RWPE1 (cell line): ENCODE results near the gene NEK9.

ENCODE experiments used
- CTCF ChIA-PET: fragments of 350-600 bp; sonication (Branson Sonifier 250); formaldehyde crosslinking; extraction: SDS; loops from one replicate; lab custom pipeline; 2021; lab: Yijun Ruan, JAX
- POLR2A ChIA-PET: fragments of 400-600 bp; formaldehyde crosslinking; extraction: SDS; loops from one replicate; lab custom pipeline; 2020; ENCODE audit warnings: antibody characterized with exemption; ENCODE audit not compliant: low non-redundant PET; lab: Yijun Ruan, JAX
- DNase-seq: peaks from one replicate; pipeline ENCODE4 v3.0.0; 2012; ENCODE audit warnings: low spot score
- H3K27ac ChIP-seq: fragments of 450-650 bp; 2 replicates; pipeline ENCODE4 v1.5.1; 2017
- CTCF ChIP-seq: fragments of 450-650 bp; conservative IDR thresholded peaks from 2 replicates; pipeline ENCODE4 v1.5.1; 2017; ENCODE audit warnings: low read depth, mild to moderate bottlenecking

The NEK9 gene

DNA sequence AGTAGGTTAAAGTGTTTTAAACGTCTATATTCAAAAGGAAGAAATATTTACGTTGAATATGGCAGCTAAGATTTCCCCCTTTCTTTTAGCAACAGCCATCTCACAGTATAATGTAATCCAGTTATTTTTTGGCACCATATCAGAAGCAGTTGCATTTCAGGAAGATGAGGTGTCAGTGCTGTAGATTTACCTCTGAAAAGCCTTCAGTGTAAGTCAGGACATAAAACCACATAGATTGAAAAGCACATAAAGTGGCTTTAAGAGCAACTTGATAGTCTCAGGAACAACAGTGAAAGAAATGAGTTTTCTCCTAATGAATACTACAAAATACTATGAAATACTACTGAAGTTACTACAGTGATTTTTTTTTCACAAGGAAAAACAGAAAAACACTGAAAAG, 82.5 kb downstream of the NEK9 start:
- ChIA-PET CTCF (interaction anchor here (0.6 kb wide), 2 partner anchors 340 to 836 kb away, joined by 3 to 4 read pairs; no protein-coding TSS in a partner anchor), POLR2A (no interaction called here)
- DNase-seq: peak; percentile 49
- no peak for TF ChIP-seq CTCF
- no peak overlapping the region for H3K27ac ChIP-seq

- POLR2A ChIA-PET: no interaction called here
- no peak overlapping the region for H3K27ac ChIP-seq
- no peak for TF ChIP-seq CTCF
- CTCF ChIA-PET: interaction anchor here (0.7 kb wide), 1 partner anchor 134 kb away, joined by 3 read pairs; no protein-coding TSS in a partner anchor
- DNase-seq: no peak
Observed at GRCh38 chr14:75042035-75042434, 84.8 kb downstream of the NEK9 start.

DNA sequence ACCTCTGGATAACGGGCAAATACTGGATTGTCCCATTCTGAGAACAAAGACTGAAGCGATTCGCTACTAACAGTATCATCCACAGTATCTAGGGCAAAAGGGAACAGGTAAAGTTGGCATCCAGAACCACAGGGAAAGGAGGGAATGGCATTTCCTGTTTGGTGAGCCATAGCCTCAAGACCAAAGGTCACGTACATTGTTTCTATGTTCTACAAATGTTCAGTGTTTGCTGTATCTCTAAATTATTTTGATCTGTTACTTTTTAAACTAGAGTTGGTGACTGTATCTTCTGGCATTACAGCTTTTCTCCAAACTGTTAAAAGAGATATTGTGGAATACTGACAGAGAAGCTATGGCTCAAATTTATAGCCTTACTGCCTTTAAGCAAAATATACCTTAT, 85.2 kb downstream of the NEK9 start:
- CTCF ChIA-PET: interaction anchor here (0.7 kb wide), 1 partner anchor 134 kb away, joined by 3 read pairs; no protein-coding TSS in a partner anchor
- TF ChIP-seq CTCF: no peak

GRCh38 chr14:75040959-75041358, 85.9 kb downstream of the NEK9 start:
- no peak for DNase-seq
- 0 out of 2 replicates have a peak overlapping the region, but pooled peaks have one; percentile 22 for H3K27ac ChIP-seq
- no peak for TF ChIP-seq CTCF
- ChIA-PET CTCF (interaction anchor here (0.6 kb wide), 1 partner anchor 52 kb away, joined by 3 read pairs; no protein-coding TSS in a partner anchor), POLR2A (no interaction called here)

More for the DNA sequence above, 85.2 kb downstream of the NEK9 start:
- DNase-seq: peak; percentile 27
- POLR2A ChIA-PET: no interaction called here
- H3K27ac ChIP-seq: no peak overlapping the region

DNA sequence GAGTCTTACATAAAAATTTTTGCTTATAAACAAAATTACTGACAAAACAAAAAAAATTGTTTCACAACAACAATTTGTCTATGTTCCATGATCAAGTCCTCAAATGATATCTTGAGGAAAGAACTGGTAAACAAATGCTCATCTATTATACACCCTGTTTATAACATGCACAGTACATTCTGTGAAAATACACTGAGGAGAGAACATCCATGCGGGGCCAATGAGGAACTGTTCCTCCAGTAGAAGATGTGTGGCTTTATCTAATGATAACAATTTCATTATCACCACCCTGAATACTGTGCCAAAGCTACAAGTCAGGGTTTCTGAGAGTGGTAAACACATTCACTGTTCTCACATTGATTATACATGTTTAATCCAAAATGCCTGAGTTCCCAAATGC, 86.3 kb downstream of the NEK9 start:
- TF ChIP-seq CTCF: no peak
- H3K27ac ChIP-seq: no peak overlapping the region
- CTCF ChIA-PET: interaction anchor here (0.6 kb wide), 1 partner anchor 51 kb away, joined by 3 read pairs; no protein-coding TSS in a partner anchor
- no peak for DNase-seq
- POLR2A ChIA-PET: no interaction called here

DNA sequence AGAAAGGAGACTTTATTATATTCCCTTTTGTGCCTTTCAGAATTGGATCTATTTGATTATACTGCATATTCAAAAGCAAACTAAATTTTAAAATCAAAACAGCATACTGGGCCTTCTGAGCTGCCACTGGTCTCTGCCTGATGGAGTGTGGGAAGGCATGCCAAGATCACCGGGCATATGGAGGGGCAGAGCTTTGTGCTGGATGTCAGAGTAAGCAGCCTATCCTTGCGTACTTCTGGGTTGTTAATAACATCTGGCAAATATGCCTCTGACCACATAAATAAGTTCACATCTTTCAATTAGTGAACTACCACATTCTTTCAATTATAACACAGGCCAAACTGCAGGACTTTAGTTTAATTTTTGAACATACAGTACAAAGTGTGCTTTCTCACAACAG, 93.9 kb downstream of the NEK9 start:
- no peak for TF ChIP-seq CTCF
- no peak overlapping the region for H3K27ac ChIP-seq
- no peak for DNase-seq
- POLR2A ChIA-PET: no interaction called here
- CTCF ChIA-PET: interaction anchor here (0.6 kb wide), 1 partner anchor 55 kb away, joined by 3 read pairs; no protein-coding TSS in a partner anchor
